GM12875 (cell line): Measurements from ENCODE around the gene PNO1.

Source experiments
- H3K4me3 ChIP-seq: one replicate; pipeline ENCODE4 v1.5.1; 2011; ENCODE audit warnings: low read depth, low read length, control low read depth
- TF ChIP-seq, protein P1 (sequence below): IDR thresholded peaks from 2 replicates; pipeline ENCODE4 v1.5.1; 2011; ENCODE audit warnings: low read depth, mild to moderate bottlenecking, control low read depth, inconsistent platforms, low read length, moderate library complexity, borderline replicate concordance; ENCODE audit not compliant: insufficient read depth

PNO1 gene

DNA sequence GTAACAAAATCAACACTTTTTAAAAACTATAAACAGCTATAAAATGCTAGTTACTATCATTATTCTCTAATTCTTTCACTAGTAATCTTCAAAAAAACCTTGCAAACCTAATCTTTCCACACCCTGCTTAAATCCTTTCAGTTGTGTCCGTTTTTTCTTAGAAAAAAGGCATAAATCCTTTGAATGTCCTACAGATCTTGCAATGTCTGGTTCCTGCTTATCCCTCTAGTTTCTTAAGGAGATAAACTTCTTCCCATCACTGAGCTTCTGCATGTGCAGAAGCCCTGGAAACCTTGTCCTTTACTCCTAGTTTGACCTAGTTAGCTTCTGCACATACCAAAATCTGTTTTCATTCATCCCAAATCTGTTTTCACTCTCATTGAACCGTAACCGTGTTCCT lies 1.3 kb upstream of the PNO1 start:
- TF ChIP-seq, protein P1, sequence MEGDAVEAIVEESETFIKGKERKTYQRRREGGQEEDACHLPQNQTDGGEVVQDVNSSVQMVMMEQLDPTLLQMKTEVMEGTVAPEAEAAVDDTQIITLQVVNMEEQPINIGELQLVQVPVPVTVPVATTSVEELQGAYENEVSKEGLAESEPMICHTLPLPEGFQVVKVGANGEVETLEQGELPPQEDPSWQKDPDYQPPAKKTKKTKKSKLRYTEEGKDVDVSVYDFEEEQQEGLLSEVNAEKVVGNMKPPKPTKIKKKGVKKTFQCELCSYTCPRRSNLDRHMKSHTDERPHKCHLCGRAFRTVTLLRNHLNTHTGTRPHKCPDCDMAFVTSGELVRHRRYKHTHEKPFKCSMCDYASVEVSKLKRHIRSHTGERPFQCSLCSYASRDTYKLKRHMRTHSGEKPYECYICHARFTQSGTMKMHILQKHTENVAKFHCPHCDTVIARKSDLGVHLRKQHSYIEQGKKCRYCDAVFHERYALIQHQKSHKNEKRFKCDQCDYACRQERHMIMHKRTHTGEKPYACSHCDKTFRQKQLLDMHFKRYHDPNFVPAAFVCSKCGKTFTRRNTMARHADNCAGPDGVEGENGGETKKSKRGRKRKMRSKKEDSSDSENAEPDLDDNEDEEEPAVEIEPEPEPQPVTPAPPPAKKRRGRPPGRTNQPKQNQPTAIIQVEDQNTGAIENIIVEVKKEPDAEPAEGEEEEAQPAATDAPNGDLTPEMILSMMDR: no peak
- peak overlapping the region; percentile 88 for H3K4me3 ChIP-seq

DNA sequence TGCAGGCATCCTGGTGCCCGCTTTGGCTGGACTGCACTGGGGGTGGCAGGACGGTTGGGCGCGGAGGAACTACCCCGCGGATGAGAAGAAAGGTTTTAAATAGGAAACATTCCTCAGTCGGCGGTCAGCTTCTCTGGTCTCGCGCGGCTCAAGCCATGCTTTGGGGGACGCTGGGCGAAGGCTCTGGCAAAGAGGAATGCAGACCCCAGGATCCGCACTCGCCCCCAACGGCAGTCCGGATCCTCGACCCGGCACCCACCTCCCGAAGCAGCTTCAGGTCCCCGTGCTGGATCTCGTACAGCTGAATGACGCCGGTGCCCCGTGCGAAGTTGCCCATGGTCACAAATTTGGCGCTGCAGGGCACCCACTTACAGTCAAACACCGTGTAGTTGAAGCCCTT lies 686 bp upstream of the PNO1 start:
- H3K4me3 ChIP-seq: peak overlapping the region; percentile 88
- TF ChIP-seq, protein P1: no peak

DNA sequence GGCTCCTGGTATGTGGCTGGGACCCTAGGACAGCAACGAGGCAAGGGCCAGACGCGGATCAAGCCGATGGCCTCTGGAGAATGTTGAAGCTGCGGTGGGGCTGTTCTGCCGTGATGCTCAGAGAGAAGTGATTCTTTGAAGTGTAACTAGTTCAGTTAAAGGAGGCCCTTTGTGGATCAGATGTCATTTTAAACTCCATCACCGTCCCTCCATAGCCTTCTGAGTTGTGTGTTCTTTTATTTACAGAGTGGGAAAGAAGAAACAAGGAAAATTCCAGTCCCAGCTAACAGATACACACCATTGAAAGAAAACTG lies 403 bp downstream of the PNO1 start:
- H3K4me3 ChIP-seq: peak overlapping the region; percentile 88
- TF ChIP-seq, protein P1: no peak

DNA sequence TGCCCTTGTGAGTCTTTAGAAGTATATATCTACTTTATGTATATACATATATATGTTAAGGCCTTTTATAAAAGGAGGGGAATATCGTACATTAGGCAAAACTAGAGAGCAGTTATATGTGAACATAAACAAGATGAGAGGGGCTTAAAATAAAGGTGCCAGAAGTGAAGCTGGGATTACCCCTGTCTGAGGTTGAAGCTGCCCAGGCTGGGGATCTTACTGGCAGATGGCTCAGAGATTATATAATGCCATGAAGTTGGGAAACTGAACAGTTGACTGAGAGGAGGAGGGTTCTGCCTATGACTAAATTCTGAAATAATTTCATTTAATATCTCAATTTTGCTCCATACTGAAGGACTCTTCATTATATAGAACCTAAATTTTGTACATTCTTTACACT lies 6.0 kb downstream of the PNO1 start:
- H3K4me3 ChIP-seq: no peak overlapping the region
- TF ChIP-seq, protein P1: no peak

DNA sequence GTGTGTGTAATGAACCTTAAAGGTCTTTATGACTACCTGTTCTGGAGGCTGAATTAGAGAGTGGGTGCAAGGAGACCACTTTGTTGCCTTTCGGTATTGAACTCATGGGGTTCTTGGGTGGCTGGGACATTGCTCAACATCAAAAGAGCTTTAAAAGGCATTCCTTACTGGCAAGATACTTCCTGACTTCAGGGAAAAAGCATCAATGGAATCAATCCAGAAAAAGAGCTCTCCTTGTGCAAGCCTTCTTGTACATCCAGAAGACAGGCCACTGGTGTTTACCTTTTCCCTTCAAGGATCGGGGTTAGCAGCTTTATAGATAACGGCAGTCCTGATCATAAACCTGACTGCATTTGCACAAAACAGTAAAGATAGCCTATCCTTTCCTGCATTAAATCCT lies 9.5 kb downstream of the PNO1 start:
- no peak overlapping the region for H3K4me3 ChIP-seq
- TF ChIP-seq, protein P1: no peak

DNA sequence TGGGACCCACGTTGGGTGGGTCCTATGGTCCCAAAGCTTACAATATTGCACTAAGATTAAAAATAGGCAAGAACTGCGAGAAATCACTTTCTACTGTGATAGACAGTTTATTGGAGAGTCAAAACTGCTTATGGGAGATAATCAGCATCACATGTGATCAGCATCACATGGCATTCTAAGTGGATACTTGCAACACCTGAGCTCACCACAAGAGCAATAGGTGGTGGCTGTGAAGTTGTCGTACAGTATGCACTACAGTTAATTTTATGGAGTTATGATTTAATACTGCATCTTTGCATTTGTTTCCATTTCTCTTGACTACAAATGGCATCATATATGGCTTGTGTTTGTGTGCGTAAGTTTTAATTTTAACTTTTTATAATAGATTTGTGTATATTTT lies 11.6 kb downstream of the PNO1 start:
- TF ChIP-seq, protein P1: no peak
- H3K4me3 ChIP-seq: no peak overlapping the region

DNA sequence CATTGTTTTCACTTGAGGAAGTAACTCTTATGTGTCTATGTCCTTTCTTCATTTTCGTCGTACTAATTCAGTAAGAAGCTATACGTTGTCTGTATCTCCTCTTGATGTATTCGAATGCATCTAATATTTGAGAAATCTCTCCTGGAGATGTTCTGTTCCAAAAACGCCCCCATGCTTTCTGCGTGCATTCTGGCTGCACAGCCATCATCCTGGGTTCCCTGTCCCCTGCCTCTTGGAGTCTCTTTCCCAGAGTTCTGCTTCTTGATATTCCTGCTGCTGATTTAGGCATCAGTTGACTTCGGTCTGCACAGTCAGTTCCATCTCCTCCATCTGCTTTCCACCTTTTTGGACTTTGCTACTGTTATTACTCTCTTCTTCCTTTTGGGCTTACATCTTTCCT lies 13.5 kb downstream of the PNO1 start:
- TF ChIP-seq, protein P1: no peak
- H3K4me3 ChIP-seq: no peak overlapping the region
